ENCODE measurements around the gene VPS33B. TPM values are rescaled to one million over a fixed set of nuclear protein-coding genes. Genes with fewer than 3 reads are reported as not detected.

The VPS33B gene
- total RNA-seq, 1 experiment from 2014 or later, result 19.5 TPM

GRCh38 chr15:90994059-90994416 lies 28.4 kb downstream of the VPS33B start:
- TF ChIP-seq EZH2 (IDR thresholded peaks at IDR 0.05; ENCODE audit: borderline replicate concordance, low read depth, low read length, poor library complexity, severe bottlenecking) (no peak), CTCF (conservative IDR thresholded peaks at IDR 0.05; ENCODE audit: low read depth, low read length) (no peak)
- DNase-seq (ENCODE audit: low spot score), result no peak
- POLR2A ChIA-PET (ENCODE audit: low non-redundant PET), result interaction anchor here (0.7 kb wide), 1 partner anchor 793 kb away, joined by 3 read pairs; the partner anchor contains the start of gene SEMA4B
- H3K36me3 ChIP-seq (ENCODE audit: insufficient read depth, low read length, poor library complexity, severe bottlenecking), result peaks cover 21% of the 10 kb centered on the region
- CTCF ChIA-PET, result no interaction called here
- H3K27ac ChIP-seq (ENCODE audit: low read depth, low read length, poor library complexity, severe bottlenecking), result peak overlapping the region; percentile 95
- no TSS peak for BruUV-seq (replicated peaks)
- peak overlapping the region; percentile 99 for H3K4me3 ChIP-seq (ENCODE audit: low read depth, low read length, poor library complexity, severe bottlenecking)
- no peaks in the 10 kb centered on the region for H3K9me3 ChIP-seq (ENCODE audit: low read depth, low read length, poor library complexity, severe bottlenecking)
- intact Hi-C loops (cut with micrococcal nuclease; ENCODE audit: unreplicated experiment), result loop anchor here (5.0 kb wide), 1 partner anchor 37 kb away; no protein-coding TSS in a partner anchor
- peaks cover 19% of the 10 kb centered on the region for H3K4me1 ChIP-seq (ENCODE audit: insufficient read depth, low read length, poor library complexity, severe bottlenecking)
- no peaks in the 10 kb centered on the region for H3K27me3 ChIP-seq (replicated peaks; ENCODE audit: insufficient read depth, low read depth, low read length, poor library complexity)

GRCh38 chr15:90991587-90992285 lies 30.7 kb downstream of the VPS33B start:
- Histone ChIP-seq H3K4me1 (ENCODE audit: insufficient read depth, low read length, poor library complexity, severe bottlenecking) (peaks cover 20% of the 10 kb centered on the region), H3K9me3 (ENCODE audit: low read depth, low read length, poor library complexity, severe bottlenecking) (no peaks in the 10 kb centered on the region), H3K27ac (ENCODE audit: low read depth, low read length, poor library complexity, severe bottlenecking) (peak overlapping the region; percentile 40), H3K27me3 (replicated peaks; ENCODE audit: insufficient read depth, low read depth, low read length, poor library complexity) (no peaks in the 10 kb centered on the region), H3K4me3 (ENCODE audit: low read depth, low read length, poor library complexity, severe bottlenecking) (no peak overlapping the region), H3K36me3 (ENCODE audit: insufficient read depth, low read length, poor library complexity, severe bottlenecking) (peaks cover 3% of the 10 kb centered on the region)
- no TSS peak for BruUV-seq (replicated peaks)
- ChIA-PET CTCF (no interaction called here), POLR2A (ENCODE audit: low non-redundant PET) (interaction anchor here (0.6 kb wide), 1 partner anchor 194 kb away, joined by 3 read pairs; no protein-coding TSS in a partner anchor)
- TF ChIP-seq CTCF (conservative IDR thresholded peaks at IDR 0.05; ENCODE audit: low read depth, low read length) (no peak), EZH2 (IDR thresholded peaks at IDR 0.05; ENCODE audit: borderline replicate concordance, low read depth, low read length, poor library complexity, severe bottlenecking) (no peak)
- intact Hi-C loops (cut with micrococcal nuclease; ENCODE audit: unreplicated experiment), result loop anchor here (5.0 kb wide), 1 partner anchor 34 kb away; no protein-coding TSS in a partner anchor
- no peak for DNase-seq (ENCODE audit: low spot score)

- Histone ChIP-seq H3K36me3 (ENCODE audit: insufficient read depth, low read length, poor library complexity, severe bottlenecking) (peaks cover 3% of the 10 kb centered on the region), H3K9me3 (ENCODE audit: low read depth, low read length, poor library complexity, severe bottlenecking) (no peaks in the 10 kb centered on the region), H3K27me3 (replicated peaks; ENCODE audit: insufficient read depth, low read depth, low read length, poor library complexity) (no peaks in the 10 kb centered on the region), H3K27ac (ENCODE audit: low read depth, low read length, poor library complexity, severe bottlenecking) (no peak overlapping the region), H3K4me1 (ENCODE audit: insufficient read depth, low read length, poor library complexity, severe bottlenecking) (peaks cover 18% of the 10 kb centered on the region), H3K4me3 (ENCODE audit: low read depth, low read length, poor library complexity, severe bottlenecking) (no peak overlapping the region)
- no peak for TF ChIP-seq CTCF (conservative IDR thresholded peaks at IDR 0.05; ENCODE audit: low read depth, low read length)
- no peak for TF ChIP-seq EZH2 (IDR thresholded peaks at IDR 0.05; ENCODE audit: borderline replicate concordance, low read depth, low read length, poor library complexity, severe bottlenecking)
- ChIA-PET CTCF (interaction anchor here (0.6 kb wide), 1 partner anchor 363 kb away, joined by 3 read pairs; no protein-coding TSS in a partner anchor), POLR2A (ENCODE audit: low non-redundant PET) (no interaction called here)
- no TSS peak for BruUV-seq (replicated peaks)
- no peak for DNase-seq (ENCODE audit: low spot score)
- intact Hi-C loops (cut with micrococcal nuclease; ENCODE audit: unreplicated experiment), result loop anchor here (5.0 kb wide), 1 partner anchor 33 kb away; no protein-coding TSS in a partner anchor
These were observed 31.9 kb downstream of the VPS33B start for GRCh38 chr15:90990446-90990845.
